ENCODE data around the gene RNF26.
A peak's percentile ranks its signal among the peaks of the same experiment; 100 is the strongest.
"Not testable (repeated sequence)": the region's sequence is repeated elsewhere in the genome, so short reads cannot be mapped to it uniquely, and the experiment has no call there.

Gene RNF26

GRCh38 chr11:119371778-119372182 is 37.5 kb downstream of the RNF26 start:
- DNase-seq (ENCODE audit: low read depth), result no peak

GRCh38 chr11:119372260-119373058 is 38.1 kb downstream of the RNF26 start:
- DNase-seq (ENCODE audit: low read depth), result no peak

- no peak for DNase-seq (ENCODE audit: low read depth)
Observed at GRCh38 chr11:119373059-119373920, 39.0 kb downstream of the RNF26 start.

- DNase-seq (ENCODE audit: low read depth), result no peak
Observed at GRCh38 chr11:119373921-119374631, 39.7 kb downstream of the RNF26 start.

- DNase-seq (ENCODE audit: low read depth), result no peak
Observed at GRCh38 chr11:119374632-119375336, 40.5 kb downstream of the RNF26 start.

- no peak for DNase-seq (ENCODE audit: low read depth)
Observed at GRCh38 chr11:119375337-119376196, 41.2 kb downstream of the RNF26 start.

- no peak for DNase-seq (ENCODE audit: low read depth)
Observed at GRCh38 chr11:119376197-119376847, 42.0 kb downstream of the RNF26 start.

GRCh38 chr11:119377112-119377901 is 43.0 kb downstream of the RNF26 start:
- no peak for DNase-seq (ENCODE audit: low read depth)

GRCh38 chr11:119377961-119378667 is 43.8 kb downstream of the RNF26 start:
- no peak for DNase-seq (ENCODE audit: low read depth)

- no peak for DNase-seq (ENCODE audit: low read depth)
Observed at GRCh38 chr11:119378851-119379465, 44.6 kb downstream of the RNF26 start.

- DNase-seq (ENCODE audit: low read depth), result no peak
Observed at GRCh38 chr11:119380160-119380826, 46.0 kb downstream of the RNF26 start.

GRCh38 chr11:119380827-119381180 is 46.5 kb downstream of the RNF26 start:
- no peak for DNase-seq (ENCODE audit: low read depth)

GRCh38 chr11:119381181-119381988 is 47.1 kb downstream of the RNF26 start, which contains the start of gene USP2:
Gene USP2 (minus strand): TSS chr11:119381690. CDS start chr11:119373480, 8,210 bp downstream.
- DNase-seq (ENCODE audit: low read depth), result peak; percentile 95

GRCh38 chr11:119382101-119382500 is 47.8 kb downstream of the RNF26 start:
- no peak for DNase-seq (ENCODE audit: low read depth)

- not testable (repeated sequence) for DNase-seq (ENCODE audit: low read depth)
Observed at GRCh38 chr11:119382513-119382912, 48.2 kb downstream of the RNF26 start.

- no peak for DNase-seq (ENCODE audit: low read depth)
Observed at GRCh38 chr11:119384332-119384731, 50.0 kb downstream of the RNF26 start.

Data from activated T-cell treated with anti-CD3 and anti-CD28 coated beads for 1 hour (primary cell).